NT2/D1 (cell line): ENCODE measurements around the gene PPP1R7.

Experiments
- SUZ12 ChIP-seq: IDR thresholded peaks from 2 replicates; pipeline ENCODE4 v1.6.1; 2011; ENCODE audit not compliant: insufficient read length, insufficient read depth; ENCODE audit errors: extremely low read depth
- ZNF274 ChIP-seq: IDR thresholded peaks from 2 replicates; pipeline ENCODE4 v1.6.1; 2011; ENCODE audit warnings: mild to moderate bottlenecking, low read depth, low read length

- TF ChIP-seq SUZ12: no peak
- TF ChIP-seq ZNF274: no peak
These were observed 2.0 kb upstream of the PPP1R7 start for GRCh38 chr2:241148239-241148638.
